Activated CD4-positive, alpha-beta T cell treated with anti-CD3 and anti-CD28 coated beads, Interleukin-2, amount 50 U/mL, for 24 hours (primary cell): Measurements from ENCODE around the gene DAND5.
"Not testable (repeated sequence)": the region's sequence is repeated elsewhere in the genome, so short reads cannot be mapped to it uniquely, and the experiment has no call there.

Experiments used
- DNase-seq, 2 donors: peaks; one replicate each; pipeline ENCODE4 v3.0.0-alpha.2; 2020; ENCODE audit warnings: low read depth in 1 of 2, low spot score in 1 of 2

DAND5 gene

DNA sequence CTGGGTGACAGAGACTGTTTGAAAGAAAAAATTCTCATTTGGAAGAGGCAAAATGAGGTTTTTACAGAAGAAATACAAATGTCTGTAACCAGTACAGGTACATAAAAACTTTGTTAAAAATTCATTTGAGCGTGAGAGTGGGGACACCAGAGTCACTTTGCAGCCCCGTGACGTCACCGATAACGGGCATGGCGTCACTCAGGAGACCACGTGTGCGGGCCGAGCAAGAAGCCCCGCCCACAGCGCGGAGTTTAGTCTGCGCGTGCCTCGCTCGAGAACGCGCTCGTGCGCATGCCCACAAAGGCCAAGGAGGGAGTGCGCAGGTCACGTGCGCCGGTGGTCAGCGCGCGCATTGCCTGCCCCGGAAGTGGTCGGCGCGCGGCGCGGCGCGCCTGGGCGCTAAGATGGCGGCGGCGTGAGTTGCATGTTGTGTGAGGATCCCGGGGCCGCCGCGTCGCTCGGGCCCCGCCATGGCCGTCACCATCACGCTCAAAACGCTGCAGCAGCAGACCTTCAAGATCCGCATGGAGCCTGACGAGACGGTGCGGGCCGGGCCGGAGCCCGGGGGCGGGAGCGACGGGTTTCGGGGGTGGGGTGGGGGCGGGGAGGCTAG lies 23.8 kb upstream of the DAND5 start, which contains the start of gene RAD23A:
RAD23A (plus strand) TSS at position 384 of the 613 bp plus-strand sequence; CDS start at position 471, 87 bp downstream.
- peak; percentile 97 for DNase-seq

DNA sequence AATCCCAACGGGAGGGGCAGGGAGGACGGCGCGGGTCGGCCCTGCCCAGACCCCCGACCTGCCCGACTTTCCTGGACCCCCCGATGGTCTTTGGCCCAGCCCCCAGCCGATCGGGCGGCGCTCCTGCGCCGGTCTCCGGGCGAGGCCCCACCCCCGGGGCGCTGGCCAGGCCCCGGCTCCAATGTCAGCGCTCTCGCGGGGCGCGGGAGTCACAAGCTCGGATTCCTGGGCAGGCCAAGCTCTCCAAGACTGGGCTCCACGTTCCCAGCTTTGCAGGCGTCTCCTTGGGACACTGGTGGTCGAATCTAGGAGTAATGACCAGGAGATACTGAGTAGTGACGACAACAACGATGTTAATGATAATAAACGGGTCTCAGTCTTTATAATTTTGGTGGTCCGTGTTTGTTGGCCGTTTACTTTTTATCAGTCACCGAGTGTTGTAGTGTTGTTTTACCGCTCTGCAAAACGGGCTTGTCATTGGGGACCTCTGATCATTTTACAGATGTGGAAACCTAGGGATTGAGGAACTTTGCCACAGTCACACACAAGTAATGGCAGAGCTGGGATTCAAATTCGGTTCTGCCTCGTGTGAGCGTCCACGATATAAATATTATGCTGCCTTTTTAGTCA lies 23.2 kb upstream of the DAND5 start:
- DNase-seq: peak in 1 of 2 donors; percentile 34

DNA sequence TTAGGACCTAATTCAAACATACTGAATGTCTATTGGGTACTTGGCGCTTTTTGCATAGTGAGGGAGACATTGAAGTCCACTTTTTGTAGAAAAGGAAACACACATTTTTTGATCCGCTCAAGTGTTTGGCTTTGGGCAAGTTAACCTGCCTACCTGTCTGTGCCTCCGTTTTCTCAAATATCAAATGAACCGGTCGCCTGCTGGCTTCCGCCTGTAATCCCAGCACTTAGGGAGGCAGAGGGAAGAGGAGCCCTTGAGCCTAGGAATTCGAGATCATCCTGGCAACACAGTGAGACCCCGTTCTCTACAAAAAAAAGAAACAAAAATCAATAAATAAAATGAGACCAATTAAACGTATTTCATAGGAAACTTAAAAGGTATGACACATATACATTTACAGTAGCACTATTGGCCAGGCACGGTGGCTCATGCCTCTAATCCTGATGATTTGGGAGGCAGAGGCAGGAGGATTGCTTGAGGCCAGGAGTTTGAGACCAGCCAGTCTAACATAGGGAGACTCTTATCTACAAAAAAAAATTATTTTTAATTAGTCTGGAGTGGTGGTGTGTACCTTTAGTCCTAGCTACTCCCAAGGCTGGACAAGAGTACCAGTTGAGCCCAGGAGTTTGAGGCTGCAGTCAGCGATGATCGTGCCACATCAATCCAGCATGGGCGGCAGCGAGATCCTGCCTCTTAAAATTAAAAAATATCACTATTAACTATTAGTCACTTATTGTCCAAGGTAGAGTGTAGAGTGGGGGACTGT lies 22.5 kb upstream of the DAND5 start:
- no peak for DNase-seq

DNA sequence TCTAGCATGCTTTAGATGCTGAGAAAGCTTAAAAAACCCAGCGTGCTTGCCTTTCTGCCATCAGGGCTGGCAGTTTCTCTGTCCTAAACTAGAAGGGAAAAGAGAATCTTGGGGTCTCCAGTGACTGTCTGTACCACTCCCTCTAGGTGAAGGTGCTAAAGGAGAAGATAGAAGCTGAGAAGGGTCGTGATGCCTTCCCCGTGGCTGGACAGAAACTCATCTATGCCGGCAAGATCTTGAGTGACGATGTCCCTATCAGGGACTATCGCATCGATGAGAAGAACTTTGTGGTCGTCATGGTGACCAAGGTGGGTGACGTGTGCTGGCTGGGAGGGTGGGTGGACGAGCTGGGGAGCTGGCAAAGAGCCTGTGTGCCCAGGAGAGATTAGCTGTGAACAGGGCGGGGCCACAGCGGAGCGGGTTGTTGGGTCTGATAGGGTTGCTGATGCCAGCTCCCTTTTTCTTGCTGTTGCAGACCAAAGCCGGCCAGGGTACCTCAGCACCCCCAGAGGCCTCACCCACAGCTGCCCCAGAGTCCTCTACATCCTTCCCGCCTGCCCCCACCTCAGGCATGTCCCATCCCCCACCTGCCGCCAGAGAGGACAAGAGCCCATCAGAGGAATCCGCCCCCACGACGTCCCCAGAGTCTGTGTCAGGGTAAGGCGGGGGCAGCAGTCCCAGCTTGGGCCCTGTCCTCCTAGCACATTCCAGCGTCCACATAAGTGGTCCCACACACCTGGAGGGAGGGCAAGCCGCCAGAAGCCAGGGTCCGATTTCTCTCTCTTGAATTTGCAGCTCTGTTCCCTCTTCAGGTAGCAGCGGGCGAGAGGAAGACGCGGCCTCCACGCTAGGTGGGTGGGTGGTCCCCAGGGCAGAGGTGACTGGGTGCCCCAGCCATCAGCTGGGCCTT lies 21.4 kb upstream of the DAND5 start:
- DNase-seq: no peak

DNA sequence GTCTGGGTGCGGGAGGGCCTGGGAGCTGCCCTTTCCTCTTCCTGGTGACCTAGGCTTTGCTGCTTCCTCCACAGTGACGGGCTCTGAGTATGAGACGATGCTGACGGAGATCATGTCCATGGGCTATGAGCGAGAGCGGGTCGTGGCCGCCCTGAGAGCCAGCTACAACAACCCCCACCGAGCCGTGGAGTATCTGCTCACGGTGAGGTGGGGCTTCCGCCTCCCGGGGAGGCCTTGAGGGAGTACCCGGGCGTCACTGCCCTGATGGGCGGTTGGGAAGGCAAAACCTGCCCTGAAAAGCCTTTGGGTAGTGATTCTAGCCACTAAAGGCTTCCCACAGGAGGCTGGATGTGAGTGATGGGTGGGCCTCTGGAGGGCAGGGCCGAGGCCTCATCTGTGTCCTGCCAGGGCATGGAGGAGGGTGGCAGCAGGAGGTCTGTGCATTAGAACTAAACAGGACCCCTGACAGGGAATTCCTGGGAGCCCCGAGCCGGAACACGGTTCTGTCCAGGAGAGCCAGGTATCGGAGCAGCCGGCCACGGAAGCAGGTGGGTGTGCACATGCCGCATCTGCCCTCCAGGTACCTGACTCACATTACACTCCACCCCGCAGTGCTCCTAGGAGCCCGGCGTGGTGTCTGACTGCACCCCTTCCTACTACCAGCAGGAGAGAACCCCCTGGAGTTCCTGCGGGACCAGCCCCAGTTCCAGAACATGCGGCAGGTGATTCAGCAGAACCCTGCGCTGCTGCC lies 20.6 kb upstream of the DAND5 start:
- no peak for DNase-seq

DNA sequence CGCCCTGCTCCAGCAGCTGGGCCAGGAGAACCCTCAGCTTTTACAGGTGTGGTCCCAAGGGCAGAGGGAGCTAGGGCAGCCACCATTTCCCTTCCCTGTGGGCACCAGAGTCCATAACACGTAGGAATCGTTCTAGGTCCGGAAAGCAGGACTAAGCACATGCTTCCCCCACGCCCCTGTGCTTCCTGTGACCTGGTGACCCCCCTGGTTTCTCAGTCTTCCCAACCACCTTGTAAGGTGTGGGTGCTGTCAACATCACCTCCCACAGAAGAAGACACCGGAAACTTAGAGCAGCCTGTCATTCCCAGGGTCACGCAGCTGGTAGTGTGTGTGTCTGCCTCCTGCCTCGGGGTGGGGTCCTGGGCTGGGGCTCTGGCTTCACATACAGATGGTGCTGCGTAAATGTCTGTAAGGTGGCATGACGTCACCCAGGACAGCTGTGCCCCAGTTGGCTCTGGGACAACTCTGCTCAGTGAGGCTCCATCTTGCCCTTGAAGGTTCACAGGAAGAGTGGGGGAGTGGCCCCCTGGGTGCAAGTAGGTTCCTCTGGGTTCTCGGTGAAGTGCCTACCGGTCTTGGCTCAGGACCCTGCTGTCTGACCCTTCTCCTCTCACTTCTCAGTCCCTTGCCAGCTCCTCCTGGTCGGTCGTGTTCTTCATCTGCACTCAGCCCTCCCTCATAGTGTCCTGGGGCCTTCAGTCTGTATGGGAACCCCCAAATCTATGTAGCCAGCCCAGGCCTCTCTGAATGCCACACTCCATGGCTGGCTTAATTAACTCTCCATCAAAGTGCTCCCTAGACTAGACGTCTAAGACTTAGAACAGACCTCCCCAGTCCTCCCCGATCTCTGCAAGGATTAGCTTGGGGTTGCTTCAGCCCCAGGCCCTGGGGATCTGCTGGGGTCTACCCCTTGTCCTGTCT lies 19.8 kb upstream of the DAND5 start:
- no peak for DNase-seq

DNA sequence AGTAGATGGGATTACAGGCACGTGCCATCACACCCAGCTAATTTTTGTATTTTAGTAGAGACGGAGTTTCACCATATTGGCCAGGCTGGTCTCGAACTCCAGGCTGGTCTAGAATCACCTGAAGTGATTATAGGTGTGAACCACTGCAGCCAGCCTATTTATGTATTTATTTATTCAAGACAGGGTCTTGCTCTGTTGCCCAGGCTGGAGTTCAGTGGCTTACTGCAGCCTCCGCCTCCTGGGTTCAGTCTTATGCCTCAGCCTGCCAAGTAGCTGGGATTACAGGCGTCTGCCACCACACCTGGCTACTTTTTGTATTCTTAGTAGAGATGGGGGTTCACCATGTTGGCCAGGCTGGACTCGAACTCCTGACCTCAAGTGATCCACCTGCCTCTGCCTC lies 17.3 kb upstream of the DAND5 start:
- not testable (repeated sequence) for DNase-seq

DNA sequence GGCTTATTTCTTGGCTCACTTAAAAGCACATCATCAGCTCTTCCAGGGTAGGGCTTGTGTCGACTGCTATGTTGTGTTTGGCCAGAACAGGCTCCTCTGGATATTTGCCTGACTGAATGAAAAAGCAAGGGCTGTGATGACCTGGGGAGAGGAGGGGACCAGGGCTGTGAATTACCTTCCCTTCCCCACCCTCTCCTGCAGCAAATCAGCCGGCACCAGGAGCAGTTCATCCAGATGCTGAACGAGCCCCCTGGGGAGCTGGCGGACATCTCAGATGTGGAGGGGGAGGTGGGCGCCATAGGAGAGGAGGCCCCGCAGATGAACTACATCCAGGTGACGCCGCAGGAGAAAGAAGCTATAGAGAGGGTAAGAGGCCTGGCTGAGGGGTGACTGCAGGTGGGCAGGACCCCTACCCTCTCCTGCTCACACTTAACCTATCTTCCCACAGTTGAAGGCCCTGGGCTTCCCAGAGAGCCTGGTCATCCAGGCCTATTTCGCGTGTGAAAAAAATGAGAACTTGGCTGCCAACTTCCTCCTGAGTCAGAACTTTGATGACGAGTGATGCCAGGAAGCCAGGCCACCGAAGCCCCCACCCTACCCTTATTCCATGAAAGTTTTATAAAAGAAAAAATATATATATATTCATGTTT lies 16.8 kb upstream of the DAND5 start:
- no peak for DNase-seq

DNA sequence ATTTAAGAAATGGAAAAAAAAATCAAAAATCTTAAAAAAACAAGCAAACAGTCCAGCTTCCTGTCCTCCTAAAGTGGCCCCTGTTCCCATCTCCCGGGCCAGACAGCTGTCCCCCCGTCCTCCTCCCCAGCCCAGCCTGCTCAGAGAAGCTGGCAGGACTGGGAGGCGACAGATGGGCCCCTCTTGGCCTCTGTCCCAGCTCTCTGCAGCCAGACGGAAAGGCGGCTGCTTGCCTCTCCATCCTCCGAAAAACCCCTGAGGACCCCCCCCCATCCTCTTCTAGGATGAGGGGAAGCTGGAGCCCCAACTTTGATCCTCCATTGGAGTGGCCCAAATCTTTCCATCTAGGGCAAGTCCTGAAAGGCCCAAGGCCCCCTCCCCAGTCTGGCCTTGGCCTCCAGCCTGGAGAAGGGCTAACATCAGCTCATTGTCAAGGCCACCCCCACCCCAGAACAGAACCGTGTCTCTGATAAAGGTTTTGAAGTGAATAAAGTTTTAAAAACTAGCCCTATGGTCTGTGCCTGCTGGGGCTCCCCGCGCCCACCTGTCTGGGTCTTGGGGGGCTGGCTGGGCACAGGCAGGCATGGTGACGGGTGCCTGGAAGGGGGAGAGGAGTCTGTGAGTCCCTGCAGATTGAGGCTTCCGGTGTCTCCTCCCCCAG lies 16.1 kb upstream of the DAND5 start:
- DNase-seq: no peak

DNA sequence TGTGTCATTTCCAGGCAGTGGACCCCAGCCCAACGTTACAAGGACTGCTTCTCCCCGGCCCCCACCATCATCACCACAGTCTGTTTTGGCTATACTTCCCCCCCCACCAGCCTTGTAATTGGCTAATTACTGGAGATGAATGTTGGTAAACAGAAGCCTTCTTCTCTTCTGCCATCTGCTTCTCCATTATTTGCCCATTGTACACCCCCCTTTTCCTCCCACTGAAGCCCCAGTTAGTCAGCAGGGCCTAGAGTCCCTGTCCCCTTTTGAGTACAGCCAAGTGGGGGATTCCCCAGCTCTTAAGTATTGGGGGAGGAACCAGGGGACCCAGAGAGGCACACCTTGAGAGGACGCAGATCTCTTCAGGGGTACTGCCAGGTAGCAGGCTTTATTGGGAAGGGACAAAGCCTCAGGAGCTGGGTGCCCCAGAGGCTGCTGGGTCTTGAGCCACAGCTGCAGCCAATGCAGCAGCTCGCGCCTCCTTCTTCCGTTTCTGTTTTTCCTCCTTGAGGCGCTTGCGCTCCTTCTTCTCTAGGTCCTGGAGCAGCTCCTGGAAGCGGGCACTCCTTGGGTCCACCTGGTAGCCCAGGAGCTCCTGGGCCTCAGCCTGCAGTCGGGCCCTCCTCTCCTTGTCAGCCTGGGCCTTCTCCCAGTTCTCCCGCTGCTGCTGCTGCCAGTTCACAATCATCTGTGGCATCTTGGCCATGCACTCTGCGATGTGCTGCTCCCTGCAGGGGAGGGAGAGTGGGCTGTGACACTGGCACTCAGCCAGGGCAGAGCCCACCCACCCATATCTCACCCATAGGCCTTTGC lies 15.4 kb upstream of the DAND5 start:
- no peak for DNase-seq

DNA sequence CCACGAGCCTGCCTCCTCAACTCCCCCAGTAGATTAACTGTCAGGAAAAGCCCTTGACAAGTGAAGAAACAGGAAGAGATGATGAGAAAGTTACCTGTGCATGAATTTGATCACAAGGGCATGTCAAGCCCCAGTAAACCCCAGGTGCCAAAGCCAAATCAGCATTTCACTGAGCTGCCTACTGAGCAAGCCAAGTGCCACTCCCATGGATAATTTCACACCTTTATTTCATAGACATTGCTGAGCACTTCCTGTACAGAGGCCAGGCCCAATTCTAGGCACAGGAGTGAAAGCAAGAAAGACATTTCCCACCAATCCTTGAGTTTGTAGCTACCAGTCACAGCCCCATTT lies 14.8 kb upstream of the DAND5 start:
- DNase-seq: no peak

DNA sequence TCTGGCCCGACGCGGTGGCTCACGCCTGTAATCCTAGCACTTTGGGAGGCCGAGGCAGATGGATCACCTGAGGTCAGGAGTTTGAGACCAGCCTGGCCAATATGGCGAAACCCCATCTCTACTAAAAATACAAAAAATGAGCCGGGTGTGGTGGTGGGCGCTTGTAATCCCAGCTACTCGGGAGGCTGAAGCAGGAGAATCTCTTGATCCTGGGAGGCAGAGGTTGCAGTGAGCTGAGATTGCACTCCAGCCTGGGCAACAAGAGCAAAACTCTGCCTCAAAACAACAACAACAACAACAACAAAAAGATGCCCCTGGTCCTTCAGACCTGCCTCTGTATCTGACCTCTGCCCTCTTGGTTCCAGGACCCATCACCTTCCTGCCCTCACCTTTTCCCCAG lies 13.8 kb upstream of the DAND5 start:
- not testable (repeated sequence) for DNase-seq

DNA sequence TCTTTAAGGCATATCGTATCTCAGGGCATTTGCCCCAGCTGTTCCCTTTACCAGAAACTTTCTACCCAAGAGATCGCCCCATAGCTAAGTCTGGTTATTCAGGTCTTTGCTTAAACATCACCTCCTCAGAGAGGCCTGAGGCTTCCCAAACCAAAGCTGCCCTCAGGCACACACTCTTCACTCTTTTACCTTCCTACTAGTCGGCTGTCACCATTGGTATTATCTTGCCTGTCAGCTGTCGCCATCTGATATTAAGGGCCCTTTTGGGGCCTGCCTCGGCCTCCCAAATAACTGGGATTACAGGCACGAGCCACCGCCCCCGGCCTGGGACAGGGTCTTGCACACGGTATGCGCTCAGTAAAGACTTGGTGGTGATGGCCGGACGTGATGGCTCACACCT lies 13.4 kb upstream of the DAND5 start:
- no peak for DNase-seq

DNA sequence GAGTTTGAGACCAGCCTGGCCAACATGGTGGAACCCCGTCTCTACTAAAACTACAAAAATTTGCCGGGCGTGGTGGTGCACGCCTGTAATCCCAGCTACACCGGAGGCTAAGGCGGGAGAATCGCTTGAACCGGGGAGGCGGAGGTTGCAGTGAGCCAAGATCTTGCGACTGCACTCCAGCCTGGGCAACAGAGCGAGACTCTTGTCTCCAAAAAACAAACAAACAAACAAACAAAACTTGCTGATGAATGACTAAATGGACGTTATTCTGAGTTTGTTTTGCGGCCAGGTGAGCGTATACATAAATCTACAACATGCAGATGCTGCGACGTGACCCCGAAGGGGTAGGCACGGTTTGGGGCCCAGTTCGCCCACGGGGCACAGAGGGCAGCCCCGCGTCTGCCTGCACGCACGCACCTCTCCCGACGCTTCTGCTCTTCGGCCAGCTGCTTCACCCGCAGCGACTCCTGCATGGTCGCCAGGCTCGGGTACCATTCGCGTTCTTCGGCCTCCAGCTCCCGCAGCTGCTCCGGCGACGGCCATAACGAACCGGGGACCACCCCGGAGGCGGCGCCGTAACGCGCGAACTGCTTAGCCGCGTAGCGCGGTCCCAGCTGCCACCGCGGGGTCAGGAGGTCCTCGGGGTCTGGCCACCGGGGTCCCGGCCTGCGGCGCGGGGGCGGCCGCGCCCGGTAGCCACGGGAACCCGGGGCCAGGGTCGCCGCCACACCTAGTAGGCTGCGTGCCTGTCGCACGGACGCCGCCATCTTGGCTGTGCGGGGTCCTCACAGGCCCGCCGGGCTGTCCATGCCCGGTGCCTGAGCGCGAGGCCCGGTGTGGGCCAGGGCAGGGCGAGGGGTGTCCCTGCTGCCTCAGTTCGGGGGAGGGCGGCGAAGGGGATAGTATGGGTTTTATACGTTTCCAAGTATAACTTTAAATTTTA lies 12.7 kb upstream of the DAND5 start, which contains the start of gene GADD45GIP1:
GADD45GIP1 (minus strand) TSS at position 778 of the 943 bp plus-strand sequence; CDS start at position 767, 11 bp downstream.
- DNase-seq: peak; percentile 74 to 80

DNA sequence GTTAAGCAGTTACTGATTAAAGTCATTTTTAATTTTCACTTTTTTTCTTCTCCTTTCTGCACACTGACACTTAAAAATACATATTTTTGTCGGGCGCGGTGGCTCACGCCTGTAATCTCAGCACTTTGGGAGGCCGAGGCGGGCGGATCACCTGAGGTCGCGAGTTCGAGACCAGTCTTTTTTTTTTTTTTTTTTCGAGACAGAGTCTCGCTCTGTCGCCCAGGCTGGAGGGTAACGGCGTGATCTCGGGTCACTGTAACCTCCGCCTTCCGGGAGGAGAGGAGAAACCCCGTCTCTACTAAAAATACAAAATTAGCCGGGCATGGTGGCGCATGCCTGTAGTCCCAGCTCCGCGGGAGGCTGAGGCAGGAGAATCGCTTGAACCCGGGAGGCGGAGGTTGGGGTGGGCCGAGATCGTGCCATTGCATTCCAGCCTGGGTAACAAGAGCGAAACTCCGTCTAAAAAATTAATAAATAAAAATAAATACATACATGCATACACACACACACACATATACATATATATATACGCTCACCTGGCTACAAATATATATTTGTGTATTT lies 11.9 kb upstream of the DAND5 start:
- not testable (repeated sequence) for DNase-seq

DNA sequence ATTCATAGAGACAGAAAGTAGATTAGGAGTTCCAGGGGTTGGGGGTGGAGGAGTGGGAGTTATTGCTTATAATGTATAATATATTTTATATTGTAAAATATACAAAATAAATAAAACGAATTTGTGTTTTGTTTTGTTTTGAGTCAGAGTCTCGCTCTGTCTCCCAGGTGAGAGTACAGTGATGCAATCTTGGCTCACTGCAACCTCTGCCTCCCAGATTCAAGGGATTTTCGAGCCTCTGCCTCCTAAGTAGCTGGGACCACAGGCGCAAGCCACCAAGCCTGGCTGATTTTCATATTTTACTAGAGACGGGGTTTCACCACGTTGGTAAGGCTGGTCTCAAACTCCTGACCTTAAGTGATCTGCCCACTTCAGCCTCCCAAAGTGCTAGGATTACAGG lies 9.9 kb upstream of the DAND5 start:
- DNase-seq: no peak
